ENCODE measurements around the gene GRIP2.

Gene GRIP2

GRCh38 chr3:14490831-14491230, 49.3 kb downstream of the GRIP2 start:
- TF ChIP-seq CTCF (IDR thresholded peaks at IDR 0.05; ENCODE audit: extremely low read depth, missing control alignments): no peak
- no peak for DNase-seq (ENCODE audit: low spot score)

GRCh38 chr3:14490255-14490654, 49.9 kb downstream of the GRIP2 start:
- no peak for DNase-seq (ENCODE audit: low spot score)
- TF ChIP-seq CTCF (IDR thresholded peaks at IDR 0.05; ENCODE audit: extremely low read depth, missing control alignments): no peak

- DNase-seq (ENCODE audit: low spot score): no peak
- no peak for TF ChIP-seq CTCF (IDR thresholded peaks at IDR 0.05; ENCODE audit: extremely low read depth, missing control alignments)
These were observed 50.5 kb downstream of the GRIP2 start for GRCh38 chr3:14489641-14490040.

GRCh38 chr3:14488286-14489041, 51.7 kb downstream of the GRIP2 start:
- no peak for TF ChIP-seq CTCF (IDR thresholded peaks at IDR 0.05; ENCODE audit: extremely low read depth, missing control alignments)
- DNase-seq (ENCODE audit: low spot score): no peak

- TF ChIP-seq CTCF (IDR thresholded peaks at IDR 0.05; ENCODE audit: extremely low read depth, missing control alignments): no peak
- no peak for DNase-seq (ENCODE audit: low spot score)
These were observed 52.3 kb downstream of the GRIP2 start for GRCh38 chr3:14487821-14488220.

- no peak for DNase-seq (ENCODE audit: low spot score)
- TF ChIP-seq CTCF (IDR thresholded peaks at IDR 0.05; ENCODE audit: extremely low read depth, missing control alignments): no peak
These were observed 53.1 kb downstream of the GRIP2 start for GRCh38 chr3:14487086-14487485.

- no peak for DNase-seq (ENCODE audit: low spot score)
- no peak for TF ChIP-seq CTCF (IDR thresholded peaks at IDR 0.05; ENCODE audit: extremely low read depth, missing control alignments)
These were observed 53.7 kb downstream of the GRIP2 start for GRCh38 chr3:14486460-14486859.
